SK-N-SH (cell line): ENCODE measurements around the gene THBS3.
"Not testable (repeated sequence)": the region's sequence is repeated elsewhere in the genome, so short reads cannot be mapped to it uniquely, and the experiment has no call there.

Experiments
- POLR2AphosphoS5 ChIP-seq: IDR thresholded peaks from 2 replicates; pipeline ENCODE4 v1.6.1; 2012; ENCODE audit warnings: low read depth, low read length
- SMC3 ChIP-seq: IDR thresholded peaks from 2 replicates; pipeline ENCODE4 v1.6.1; 2012; ENCODE audit warnings: low read depth, low read length, improper control_type of control experiment

GRCh38 chr1:155235375-155235774, 27.7 kb upstream of the THBS3 start:
- not testable (repeated sequence) for TF ChIP-seq POLR2AphosphoS5, SMC3
